GM19035 (cell line): ENCODE results near the gene TMLHE.
A peak's percentile ranks its signal among the peaks of the same experiment; 100 is the strongest.
"Not testable (repeated sequence)": the region's sequence is repeated elsewhere in the genome, so short reads cannot be mapped to it uniquely, and the experiment has no call there.

Source experiments
- ATAC-seq: cut with Tn5 transposase; IDR thresholded peaks from one replicate; pipeline ENCODE4 v1.9.1; 2021; ENCODE audit not compliant: unreplicated experiment

Gene TMLHE

GRCh38 chrX:155612312-155613224 lies at the start of gene TMLHE, which contains the start of gene SPRY3:
Gene TMLHE (minus strand): TSS chrX:155612952. CDS start chrX:155545276, 67,676 bp downstream.
Gene SPRY3 (plus strand): TSS chrX:155612586.
- ATAC-seq: peak; percentile 93

- no peak for ATAC-seq
Observed at GRCh38 chrX:155662282-155662681, 49.5 kb upstream of the TMLHE start.

- ATAC-seq: no peak
Observed at GRCh38 chrX:155645180-155645579, 32.4 kb upstream of the TMLHE start.

DNA sequence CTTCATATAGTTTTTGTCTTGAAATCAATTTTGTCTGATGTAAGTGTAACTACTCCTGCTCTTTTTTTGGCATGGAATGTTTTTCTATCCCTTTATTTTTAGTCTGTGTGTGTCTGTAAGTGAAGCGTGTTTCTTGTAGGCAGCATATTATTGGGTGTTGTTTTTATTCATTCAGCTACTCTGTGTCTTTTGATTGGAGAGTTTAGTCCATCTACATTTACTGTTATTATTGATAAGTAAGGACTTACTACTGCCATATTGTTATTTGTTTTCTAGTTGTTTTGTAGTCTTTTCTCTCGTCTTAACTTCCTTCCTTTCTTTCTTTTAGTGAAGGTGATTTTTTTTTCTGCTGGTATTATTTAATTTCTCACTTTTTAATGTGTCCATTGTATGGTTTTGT lies 30.5 kb upstream of the TMLHE start:
- no peak for ATAC-seq

DNA sequence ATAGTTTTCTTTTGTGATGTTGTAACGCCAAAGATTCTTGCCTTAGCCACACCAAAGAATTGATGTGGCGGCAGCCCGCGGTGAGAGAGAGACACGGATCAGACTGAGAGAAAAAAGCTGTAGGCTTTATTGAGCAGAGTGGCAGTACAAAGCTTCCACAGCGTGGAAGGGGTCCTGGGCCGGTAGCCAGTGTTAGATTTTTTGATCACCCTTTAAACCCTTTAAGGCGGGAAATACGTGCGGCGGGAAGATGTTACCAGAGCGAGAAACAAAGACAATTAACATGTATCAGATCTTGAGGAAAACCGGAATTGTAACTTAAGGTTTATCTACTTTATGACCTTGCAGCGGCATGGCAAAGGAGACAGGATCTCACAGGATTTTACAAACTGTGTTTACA lies 28.6 kb upstream of the TMLHE start:
- not testable (repeated sequence) for ATAC-seq

GRCh38 chrX:155637714-155638113 lies 25.0 kb upstream of the TMLHE start:
- ATAC-seq: no peak

DNA sequence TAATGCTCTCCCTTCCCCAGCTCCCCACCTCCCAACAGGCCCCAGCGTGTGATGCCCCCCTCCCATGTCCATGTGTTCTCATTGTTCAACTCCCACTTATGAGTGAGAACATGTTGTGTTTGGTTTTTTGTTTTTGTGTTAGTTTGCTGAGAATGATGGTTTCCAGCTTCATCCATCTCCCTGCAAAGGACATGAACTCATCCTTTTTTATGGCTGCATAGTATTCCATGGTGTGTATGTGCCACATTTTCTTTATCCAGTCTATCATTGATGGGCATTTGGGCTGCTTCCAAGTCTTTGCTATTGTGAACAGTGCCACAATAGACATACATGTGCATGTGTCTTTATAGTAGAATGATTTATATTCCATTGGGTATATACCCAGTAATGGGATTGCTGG lies 22.3 kb upstream of the TMLHE start:
- not testable (repeated sequence) for ATAC-seq

DNA sequence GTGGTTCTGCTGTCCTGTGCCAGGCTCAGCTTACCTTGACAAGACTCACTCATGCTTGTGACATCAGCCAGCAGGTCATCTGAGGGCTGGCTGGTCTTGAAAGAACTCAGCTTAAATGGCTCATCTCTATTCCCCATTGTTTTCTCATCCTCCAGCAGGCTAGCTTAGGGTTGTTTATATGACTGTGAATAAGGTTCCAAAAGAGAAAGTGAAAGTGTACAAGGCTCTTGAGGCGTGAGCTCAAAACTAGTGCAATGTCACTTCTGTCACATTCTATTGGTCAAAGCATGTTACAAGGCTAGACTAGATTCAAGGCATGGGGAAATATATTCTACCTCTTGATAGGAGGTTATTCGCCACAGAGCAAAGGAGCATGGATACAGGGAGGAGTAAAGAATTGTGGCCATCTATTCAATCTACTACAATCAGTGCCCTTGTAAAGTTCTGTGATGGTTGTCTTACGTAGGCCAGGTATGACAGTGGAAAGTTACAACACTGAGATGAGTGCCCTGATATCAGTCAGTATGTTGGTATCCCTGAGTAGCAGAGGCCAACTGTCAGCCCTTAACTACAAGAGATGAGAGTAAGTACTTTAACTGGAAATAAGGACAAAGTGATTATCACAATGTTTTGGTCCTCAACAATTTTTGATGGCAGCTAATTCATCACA lies 19.8 kb upstream of the TMLHE start:
- peak; percentile 75 for ATAC-seq

- ATAC-seq: not testable (repeated sequence)
Observed at GRCh38 chrX:155620110-155620509, 7.4 kb upstream of the TMLHE start.

DNA sequence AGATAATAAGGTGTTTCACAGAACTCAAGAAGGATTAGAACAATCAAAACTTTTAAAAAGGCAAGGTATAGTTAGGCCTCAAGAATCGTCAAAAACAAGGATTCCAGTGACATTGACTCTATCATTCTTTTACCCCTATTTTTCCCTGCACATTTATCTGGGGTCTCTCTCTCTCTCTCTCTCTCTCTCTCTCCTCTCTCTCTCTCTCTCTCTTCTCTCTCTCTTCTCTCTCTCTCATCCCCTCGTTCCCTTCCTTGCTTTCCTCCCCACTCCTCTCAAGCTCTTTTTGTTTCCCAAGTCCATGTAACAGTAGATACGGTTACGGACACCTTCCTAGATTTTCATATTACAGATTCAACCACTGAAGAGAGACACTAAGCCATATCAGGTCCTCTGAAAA lies 3.2 kb upstream of the TMLHE start:
- ATAC-seq: no peak

- no peak for ATAC-seq
Observed at GRCh38 chrX:155613927-155614559, 1.3 kb upstream of the TMLHE start.

- no peak for ATAC-seq
Observed at GRCh38 chrX:155611302-155611701, 1.4 kb downstream of the TMLHE start.

GRCh38 chrX:155592981-155593380 lies 19.8 kb downstream of the TMLHE start:
- ATAC-seq: no peak

DNA sequence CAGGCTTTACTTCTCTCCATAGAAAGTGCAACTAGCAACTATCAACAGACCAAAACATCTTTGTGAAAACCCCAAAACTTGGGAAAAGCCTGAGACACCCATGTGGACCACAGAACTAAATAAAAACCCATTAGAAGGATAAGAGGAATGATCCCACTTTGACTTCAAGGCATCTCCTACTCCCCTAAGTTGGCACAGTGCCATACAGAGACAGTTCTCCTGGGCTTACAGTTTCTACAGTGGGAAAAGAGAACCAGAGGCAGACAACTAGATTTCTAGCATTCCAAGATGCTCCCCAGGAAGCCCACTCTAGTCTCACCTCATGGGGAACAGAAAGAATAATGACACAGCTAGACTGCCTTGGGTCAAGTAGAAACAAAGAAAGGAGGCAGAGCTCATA lies 20.4 kb downstream of the TMLHE start:
- no peak for ATAC-seq

GRCh38 chrX:155577682-155578081 lies 35.1 kb downstream of the TMLHE start:
- ATAC-seq: no peak

- no peak for ATAC-seq
Observed at GRCh38 chrX:155563099-155563498, 49.7 kb downstream of the TMLHE start.

DNA sequence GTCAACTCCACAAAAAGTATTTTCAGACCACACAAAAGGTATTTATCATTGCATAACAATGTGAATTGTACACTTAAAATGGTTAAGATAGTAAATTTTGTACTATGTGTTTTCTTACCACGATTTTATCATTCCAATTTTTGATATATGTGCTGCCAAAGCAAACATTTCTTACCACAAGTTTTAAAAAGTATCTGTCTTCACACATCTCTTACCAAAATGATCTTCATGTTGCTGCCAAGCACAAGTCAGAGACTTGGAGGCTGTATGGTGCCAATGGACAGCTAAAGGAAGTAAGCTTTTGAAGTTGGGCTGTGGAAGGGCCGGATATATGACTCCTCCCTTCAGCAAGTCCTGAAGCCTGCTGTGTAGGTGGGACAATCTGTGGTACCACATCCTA lies 67.9 kb downstream of the TMLHE start:
- no peak for ATAC-seq

DNA sequence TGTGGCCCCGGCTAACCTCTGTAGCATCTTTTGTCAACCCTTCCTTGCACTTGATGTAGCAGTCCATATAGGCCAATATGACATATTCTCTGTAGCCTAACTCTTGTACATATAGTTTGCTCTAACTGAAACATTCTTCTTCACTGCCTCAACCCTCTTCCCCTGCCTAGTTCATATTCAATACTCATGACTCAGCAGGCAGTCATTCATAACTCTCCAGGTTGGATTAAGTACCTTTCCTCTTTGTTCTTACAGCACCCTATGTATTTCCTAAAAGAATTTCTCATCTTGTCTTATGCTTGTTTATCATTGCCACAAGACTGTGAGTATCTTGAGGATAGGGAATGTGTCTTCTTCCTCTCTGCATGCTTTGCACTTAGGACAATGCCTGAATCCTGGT lies 76.9 kb downstream of the TMLHE start:
- ATAC-seq: no peak

DNA sequence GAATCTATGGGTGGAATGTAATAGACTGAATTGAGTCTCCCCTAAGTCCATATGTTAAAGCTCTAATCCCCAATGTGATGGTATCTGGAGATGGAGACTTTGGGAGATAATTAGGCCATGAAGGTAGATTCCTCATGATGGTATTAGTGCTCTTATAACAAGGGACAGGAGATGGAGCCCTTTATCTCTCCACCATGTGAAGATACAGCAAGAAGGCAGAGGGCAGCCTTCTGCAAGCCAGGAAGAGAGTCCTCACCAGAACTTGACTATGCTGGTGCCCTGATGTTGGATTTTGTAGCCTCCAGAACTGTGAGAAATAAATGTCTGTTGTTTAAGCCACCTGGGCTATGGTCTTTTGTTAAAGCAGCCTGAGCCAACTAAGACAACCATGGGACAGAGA lies 78.0 kb downstream of the TMLHE start:
- ATAC-seq: no peak

DNA sequence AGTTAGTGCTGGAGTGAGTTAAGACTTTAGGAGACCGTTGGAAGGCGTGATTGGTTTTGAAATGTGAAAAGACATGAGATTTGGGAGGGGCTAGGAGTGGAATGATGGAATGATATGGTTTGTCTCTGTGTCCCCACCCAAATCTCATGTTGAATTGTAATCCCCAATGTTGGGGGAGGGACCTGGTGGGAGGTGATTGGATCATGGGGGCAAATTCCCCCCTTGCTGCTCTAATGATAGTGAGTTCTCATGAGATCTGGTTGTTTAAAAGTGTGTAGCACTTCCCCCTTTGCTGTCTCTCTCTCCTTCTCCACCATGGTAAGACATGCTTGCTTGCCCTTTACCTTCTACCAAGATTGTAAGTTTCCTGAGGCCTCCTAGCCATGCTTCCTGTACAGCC lies 85.7 kb downstream of the TMLHE start:
- not testable (repeated sequence) for ATAC-seq

DNA sequence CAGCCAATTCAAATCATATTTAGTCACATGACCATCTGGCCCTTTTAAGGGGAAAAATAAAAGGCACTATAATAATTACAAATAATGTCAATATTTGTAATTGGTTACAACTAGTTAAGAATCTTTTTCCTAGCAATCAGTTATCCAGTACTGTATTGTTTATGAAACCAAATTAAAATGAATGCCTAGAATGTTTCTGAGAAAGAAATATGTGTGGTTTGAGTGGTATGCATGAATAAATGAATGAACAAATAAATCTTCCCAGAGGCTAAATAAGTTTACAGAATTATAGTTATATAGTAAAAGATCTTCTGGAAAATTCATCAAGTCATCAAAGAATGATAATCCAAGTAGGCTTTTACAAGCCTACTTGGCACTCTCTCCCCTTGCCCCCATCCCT lies 98.5 kb downstream of the TMLHE start:
- ATAC-seq: no peak

GRCh38 chrX:155505296-155505695 lies 107.5 kb downstream of the TMLHE start:
- no peak for ATAC-seq
